AG04449 (cell line): ENCODE measurements around the gene UBE2J2.

Experiments used
- CTCF ChIA-PET: fragments of 350-600 bp; formaldehyde crosslinking; extraction: SDS; loops from one replicate; lab custom pipeline; 2021; ENCODE audit warnings: antibody characterized with exemption; lab: Yijun Ruan, JAX
- POLR2A ChIA-PET: fragments of 400-600, 350-600 bp; formaldehyde crosslinking; extraction: SDS; loops from one replicate; lab custom pipeline; 2020; ENCODE audit warnings: antibody characterized with exemption, inconsistent platforms; lab: Yijun Ruan, JAX
- DNase-seq: peaks from one replicate; pipeline ENCODE4 v3.0.0-alpha.2; 2010; ENCODE audit warnings: low read depth, low spot score
- H3K4me3 ChIP-seq: 2 replicates; pipeline ENCODE4 v1.5.1; 2011; ENCODE audit warnings: low read depth, mild to moderate bottlenecking, control low read depth, low read length
- TF ChIP-seq, protein P1 (sequence below): IDR thresholded peaks from one replicate; pipeline ENCODE4 v1.5.1; 2011; ENCODE audit warnings: mild to moderate bottlenecking, moderate library complexity, low read length, control low read depth, inconsistent platforms; ENCODE audit not compliant: insufficient read depth; ENCODE audit errors: missing control alignments

UBE2J2 gene

DNA sequence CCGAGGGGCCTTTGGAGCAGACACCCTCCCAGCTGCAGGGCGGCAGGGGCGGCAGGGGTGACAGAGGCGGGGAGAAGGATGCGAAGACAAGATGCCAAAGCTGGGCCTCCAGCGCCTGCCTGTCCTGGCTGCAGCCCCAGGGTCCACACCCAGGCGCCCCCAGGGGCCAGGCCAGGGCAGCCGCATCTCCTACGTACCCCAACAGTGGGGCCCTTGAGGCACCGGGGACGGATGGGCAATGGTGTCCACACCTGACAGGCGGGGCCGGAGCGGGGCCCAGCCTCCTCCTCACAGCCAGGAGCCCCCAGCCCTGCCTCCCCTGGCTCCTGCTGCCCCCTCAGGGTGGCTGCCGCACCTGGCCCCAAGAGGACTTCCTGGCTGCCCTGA lies 34.4 kb downstream of the UBE2J2 start:
- ChIA-PET CTCF (interaction anchor here (1.0 to 2.4 kb wide), 4 partner anchors 117 to 177 kb away, joined by 4 to 10 read pairs (median 6); no protein-coding TSS in a partner anchor), POLR2A (interaction anchor here (0.7 kb wide), 1 partner anchor 31 kb away, joined by 3 read pairs; no protein-coding TSS in a partner anchor)
- no peak for DNase-seq
- TF ChIP-seq, protein P1, sequence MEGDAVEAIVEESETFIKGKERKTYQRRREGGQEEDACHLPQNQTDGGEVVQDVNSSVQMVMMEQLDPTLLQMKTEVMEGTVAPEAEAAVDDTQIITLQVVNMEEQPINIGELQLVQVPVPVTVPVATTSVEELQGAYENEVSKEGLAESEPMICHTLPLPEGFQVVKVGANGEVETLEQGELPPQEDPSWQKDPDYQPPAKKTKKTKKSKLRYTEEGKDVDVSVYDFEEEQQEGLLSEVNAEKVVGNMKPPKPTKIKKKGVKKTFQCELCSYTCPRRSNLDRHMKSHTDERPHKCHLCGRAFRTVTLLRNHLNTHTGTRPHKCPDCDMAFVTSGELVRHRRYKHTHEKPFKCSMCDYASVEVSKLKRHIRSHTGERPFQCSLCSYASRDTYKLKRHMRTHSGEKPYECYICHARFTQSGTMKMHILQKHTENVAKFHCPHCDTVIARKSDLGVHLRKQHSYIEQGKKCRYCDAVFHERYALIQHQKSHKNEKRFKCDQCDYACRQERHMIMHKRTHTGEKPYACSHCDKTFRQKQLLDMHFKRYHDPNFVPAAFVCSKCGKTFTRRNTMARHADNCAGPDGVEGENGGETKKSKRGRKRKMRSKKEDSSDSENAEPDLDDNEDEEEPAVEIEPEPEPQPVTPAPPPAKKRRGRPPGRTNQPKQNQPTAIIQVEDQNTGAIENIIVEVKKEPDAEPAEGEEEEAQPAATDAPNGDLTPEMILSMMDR = no peak
- no peak overlapping the region for H3K4me3 ChIP-seq

DNA sequence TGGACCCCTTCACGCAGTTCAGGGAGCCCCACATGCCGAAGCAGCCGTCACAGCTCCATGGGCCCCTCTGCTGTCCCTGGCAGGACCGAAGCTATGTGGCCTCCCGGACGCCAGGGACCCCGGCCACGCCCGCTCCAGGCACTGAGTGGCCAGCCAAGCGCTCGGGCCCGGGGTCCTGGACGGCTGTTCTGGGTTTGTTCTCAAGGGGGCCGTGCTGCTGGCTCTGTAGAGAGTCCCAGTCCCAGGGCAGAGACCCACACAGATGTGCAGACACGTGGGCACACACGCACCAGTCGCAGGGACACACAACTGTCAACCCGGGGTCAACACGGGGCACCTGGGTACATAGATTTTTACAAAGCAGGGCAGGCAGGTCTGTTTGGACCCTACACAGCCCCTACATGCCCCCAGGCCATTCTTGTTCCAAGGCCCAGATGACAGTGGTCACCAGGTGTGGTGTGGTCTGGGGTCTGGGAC lies 34.9 kb downstream of the UBE2J2 start:
- POLR2A ChIA-PET = no interaction called here
- DNase-seq = no peak
- CTCF ChIA-PET = interaction anchor here (1.0 to 2.4 kb wide), 3 partner anchors 116 to 177 kb away, joined by 4 to 10 read pairs (median 6); no protein-coding TSS in a partner anchor
- TF ChIP-seq, protein P1 = no peak
- H3K4me3 ChIP-seq = no peak overlapping the region

DNA sequence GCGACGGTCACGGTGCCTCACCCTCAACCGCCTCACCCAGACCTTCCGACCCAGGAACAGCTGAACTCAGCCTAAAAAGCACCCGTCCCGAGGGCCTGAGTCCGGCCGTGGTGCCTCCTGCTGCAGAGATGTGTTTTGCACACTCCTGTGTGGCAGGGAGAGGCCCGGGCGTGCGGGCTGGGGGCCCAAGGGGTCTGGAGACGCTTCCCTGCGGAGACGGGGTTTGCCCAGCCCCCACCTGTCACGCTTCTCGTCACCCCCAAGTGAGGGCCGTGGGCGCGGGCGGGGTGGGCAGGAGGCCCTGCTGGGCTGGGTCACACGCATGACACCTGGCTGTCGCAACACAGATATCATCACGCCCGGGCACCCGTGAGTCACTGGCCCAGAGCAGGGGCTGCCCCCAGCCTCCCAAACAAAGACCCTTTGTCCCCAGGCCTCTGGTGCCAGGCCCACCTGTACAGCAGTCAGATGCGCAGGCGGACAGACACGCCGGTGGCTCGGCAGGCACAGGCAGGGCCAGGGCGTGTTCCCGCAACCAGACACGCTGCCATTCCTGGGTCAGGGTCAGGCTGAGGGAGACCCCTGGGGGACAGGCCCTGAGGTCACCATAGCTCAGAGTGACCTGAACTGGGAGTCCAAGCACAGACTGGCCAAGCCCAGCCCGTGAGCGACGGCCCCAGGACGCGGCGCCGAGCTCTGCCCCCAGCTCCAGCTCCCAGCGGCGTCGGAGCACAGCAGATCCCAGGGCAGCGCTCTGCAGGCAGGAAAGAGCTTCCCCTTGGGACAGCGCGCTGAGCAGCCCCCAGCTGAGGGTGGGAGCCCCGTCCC lies 35.6 kb downstream of the UBE2J2 start:
- POLR2A ChIA-PET = no interaction called here
- DNase-seq = no peak
- CTCF ChIA-PET = interaction anchor here (2.0 to 2.4 kb wide), 2 partner anchors 116 to 118 kb away, joined by 6 to 10 read pairs; no protein-coding TSS in a partner anchor
- H3K4me3 ChIP-seq = no peak overlapping the region
- TF ChIP-seq, protein P1 = no peak

DNA sequence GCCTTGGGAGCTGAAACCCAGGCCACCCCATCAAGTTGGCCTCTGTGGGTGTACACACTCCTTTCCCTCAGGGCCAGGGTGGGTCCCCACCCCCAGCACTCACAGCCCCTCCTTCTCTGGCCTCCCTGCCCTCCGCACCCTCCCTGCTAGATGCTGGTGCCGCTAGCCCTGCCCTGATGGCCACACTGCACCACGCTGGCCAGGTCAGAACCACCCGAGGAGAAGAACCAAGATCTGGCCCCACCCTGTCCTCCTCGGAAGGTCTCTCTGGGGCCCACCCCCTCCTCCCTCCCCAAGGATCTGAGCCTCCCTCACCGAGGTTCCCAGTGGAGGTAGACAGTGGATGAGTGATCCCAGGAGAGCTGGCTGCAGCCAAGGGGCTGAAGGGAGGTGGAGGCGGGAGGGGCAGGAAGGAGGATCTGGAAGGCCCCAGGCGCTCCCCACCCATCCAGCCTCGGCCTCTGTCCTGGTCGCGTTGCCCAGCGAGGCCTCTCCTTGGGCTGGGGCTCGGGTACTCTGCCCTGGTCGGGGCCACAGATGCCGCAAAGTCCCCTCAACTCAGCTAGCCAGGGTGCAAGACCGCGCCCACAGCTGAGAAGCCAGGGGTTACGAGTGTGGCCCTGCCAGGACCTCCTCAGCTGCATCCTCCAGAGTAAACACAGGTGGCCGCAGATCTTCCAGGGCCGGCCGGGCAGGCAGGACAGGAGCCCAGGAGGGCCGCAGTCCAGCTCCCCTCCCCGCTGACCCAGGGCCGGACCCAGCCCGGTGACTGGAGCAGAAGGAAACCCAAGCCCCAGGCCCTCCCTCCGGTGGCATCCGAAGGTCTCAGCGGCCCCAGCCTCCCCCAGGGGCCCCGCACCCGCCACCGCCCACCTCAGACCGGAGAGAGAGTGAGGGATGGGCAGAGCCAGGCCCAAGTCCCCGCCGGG lies 36.4 kb downstream of the UBE2J2 start:
- POLR2A ChIA-PET = no interaction called here
- DNase-seq = no peak
- no peak overlapping the region for H3K4me3 ChIP-seq
- TF ChIP-seq, protein P1 = no peak
- CTCF ChIA-PET = interaction anchor here (2.4 kb wide), 1 partner anchor 115 kb away, joined by 10 read pairs; no protein-coding TSS in a partner anchor

DNA sequence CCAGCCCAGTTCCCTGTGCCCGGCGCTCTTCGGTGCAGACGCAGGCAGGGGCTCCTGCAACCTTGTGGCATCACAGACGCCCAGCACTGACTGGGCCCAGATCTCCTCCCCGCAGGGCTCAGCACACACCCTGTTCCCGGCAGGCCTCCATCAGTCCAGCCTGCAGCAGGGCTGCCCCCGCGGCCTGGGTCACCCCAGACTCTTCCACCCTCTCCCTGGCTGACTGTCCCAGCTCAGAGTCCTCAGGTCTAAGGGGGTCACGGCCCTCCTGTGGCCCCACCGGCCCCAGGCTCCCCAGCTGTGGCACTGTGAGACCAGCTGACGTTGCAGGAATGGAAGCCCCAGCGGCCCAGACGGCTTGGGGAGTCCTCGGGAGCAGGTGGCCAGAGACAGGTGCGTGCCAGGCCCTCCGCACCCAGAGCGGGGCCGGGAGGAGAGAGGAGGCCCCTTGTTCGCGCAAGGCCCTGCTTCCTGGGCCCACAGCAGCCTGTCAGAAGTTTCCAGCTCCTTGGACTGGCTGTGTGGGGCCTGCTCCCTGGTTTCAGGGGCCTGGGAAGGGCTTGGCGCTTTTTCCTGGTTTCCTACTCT lies 37.4 kb downstream of the UBE2J2 start:
- TF ChIP-seq, protein P1 = no peak
- ChIA-PET CTCF (no interaction called here), POLR2A (no interaction called here)
- DNase-seq = no peak
- H3K4me3 ChIP-seq = no peak overlapping the region
